ENCODE results near the gene FXN. TPM values are rescaled to one million over a fixed set of nuclear protein-coding genes. Genes with fewer than 3 reads are reported as not detected.

FXN gene
- total and polyA plus RNA-seq, 2 donors (not counting 3 experiments of a cell fraction or from before 2014, with no cell fraction given), result 18.2 to 21.2 TPM

DNA sequence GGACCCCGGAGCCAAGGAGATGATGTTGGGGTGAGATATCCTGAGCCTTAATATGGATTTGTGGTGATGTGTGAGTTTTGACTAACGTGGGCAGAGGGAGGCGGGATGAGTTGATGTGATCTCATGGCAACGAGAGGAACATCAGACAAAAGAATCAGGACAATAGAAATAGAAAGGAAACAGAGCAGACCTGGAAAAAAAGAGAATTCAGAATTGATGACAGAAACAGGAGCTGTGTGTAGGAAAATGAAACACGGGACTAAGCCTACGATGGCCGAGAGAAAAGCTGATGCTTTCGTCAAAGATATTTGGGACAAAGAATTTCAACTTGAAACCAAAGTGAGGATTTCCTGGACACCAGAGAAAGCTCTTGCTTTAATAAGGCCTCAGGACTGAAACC lies 32.5 kb upstream of the FXN start:
- no peak for TF ChIP-seq EZH2 (IDR thresholded peaks at IDR 0.05; ENCODE audit: borderline replicate concordance, low read depth, low read length, severe bottlenecking)
- TF ChIP-seq MYC (IDR thresholded peaks at IDR 0.05; ENCODE audit: low read depth, low read length), result no peak
- no peak for TF ChIP-seq JUN (IDR thresholded peaks at IDR 0.05; ENCODE audit: borderline replicate concordance, insufficient read depth, insufficient read length, low read depth)
- TF ChIP-seq, protein P1, sequence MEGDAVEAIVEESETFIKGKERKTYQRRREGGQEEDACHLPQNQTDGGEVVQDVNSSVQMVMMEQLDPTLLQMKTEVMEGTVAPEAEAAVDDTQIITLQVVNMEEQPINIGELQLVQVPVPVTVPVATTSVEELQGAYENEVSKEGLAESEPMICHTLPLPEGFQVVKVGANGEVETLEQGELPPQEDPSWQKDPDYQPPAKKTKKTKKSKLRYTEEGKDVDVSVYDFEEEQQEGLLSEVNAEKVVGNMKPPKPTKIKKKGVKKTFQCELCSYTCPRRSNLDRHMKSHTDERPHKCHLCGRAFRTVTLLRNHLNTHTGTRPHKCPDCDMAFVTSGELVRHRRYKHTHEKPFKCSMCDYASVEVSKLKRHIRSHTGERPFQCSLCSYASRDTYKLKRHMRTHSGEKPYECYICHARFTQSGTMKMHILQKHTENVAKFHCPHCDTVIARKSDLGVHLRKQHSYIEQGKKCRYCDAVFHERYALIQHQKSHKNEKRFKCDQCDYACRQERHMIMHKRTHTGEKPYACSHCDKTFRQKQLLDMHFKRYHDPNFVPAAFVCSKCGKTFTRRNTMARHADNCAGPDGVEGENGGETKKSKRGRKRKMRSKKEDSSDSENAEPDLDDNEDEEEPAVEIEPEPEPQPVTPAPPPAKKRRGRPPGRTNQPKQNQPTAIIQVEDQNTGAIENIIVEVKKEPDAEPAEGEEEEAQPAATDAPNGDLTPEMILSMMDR (IDR thresholded peaks at IDR 0.05; ENCODE audit: extremely low read depth in 1 of 2, insufficient read depth in 1 of 2, low read depth in 1 of 2, low read length in 2 of 2), result no peak
- no peak for TF ChIP-seq FOS (IDR thresholded peaks at IDR 0.05; ENCODE audit: borderline replicate concordance, insufficient read depth, low read length)
- TF ChIP-seq GATA2 (IDR thresholded peaks at IDR 0.05; ENCODE audit: insufficient read depth, insufficient read length, low read depth, low read length), result no peak
- TF ChIP-seq, protein P2, sequence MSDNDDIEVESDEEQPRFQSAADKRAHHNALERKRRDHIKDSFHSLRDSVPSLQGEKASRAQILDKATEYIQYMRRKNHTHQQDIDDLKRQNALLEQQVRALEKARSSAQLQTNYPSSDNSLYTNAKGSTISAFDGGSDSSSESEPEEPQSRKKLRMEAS (IDR thresholded peaks at IDR 0.05; ENCODE audit: insufficient read depth, insufficient read length), result no peak
- no peak for TF ChIP-seq POLR2AphosphoS5 (IDR thresholded peaks at IDR 0.05; ENCODE audit: insufficient read depth, low read depth, low read length)
- no peak for TF ChIP-seq POLR2A (IDR thresholded peaks at IDR 0.05; ENCODE audit: low read depth, low read length)
- Histone ChIP-seq H3K27me3 (ENCODE audit: control insufficient read depth in 2 of 2, insufficient read depth in 2 of 2, low read length in 2 of 2) (peaks cover 0 to 4% of the 10 kb centered on the region in 2 experiments), H3K36me3 (ENCODE audit: control insufficient read depth in 2 of 2, extremely low read depth in 1 of 2, insufficient read depth in 2 of 2, low read length in 2 of 2) (no peaks in the 10 kb centered on the region), H4K20me1 (replicated peaks; ENCODE audit: control insufficient read depth, extremely low read depth, insufficient read depth, low read length) (no peaks in the 10 kb centered on the region), H3K9me1 (replicated peaks; ENCODE audit: control insufficient read depth, extremely low read depth, insufficient read depth, low read length) (no peaks in the 10 kb centered on the region), H3K79me2 (ENCODE audit: control insufficient read depth, insufficient read depth, low read length) (no peaks in the 10 kb centered on the region), H3K4me2 (ENCODE audit: insufficient read depth, low read length) (no peak overlapping the region), H3K9me3 (replicated peaks; ENCODE audit: control insufficient read depth, insufficient read depth, low read length) (no peaks in the 10 kb centered on the region), H3K4me3 (replicated peaks in 1 of 3; ENCODE audit: insufficient read depth in 1 of 3, low read depth in 1 of 3, low read length in 3 of 3) (no peak overlapping the region), H3K9ac (replicated peaks; ENCODE audit: extremely low read depth, insufficient read depth, low read length) (no peak overlapping the region), H3K27ac (ENCODE audit: insufficient read depth, low read depth, low read length) (no peak overlapping the region), H2AFZ (ENCODE audit: low read depth, low read length) (no peak overlapping the region), H3K4me1 (ENCODE audit: control insufficient read depth, extremely low read depth, insufficient read depth, low read length) (no peaks in the 10 kb centered on the region)
- DNase-seq (ENCODE audit: low read depth, low spot score), result no peak
- dilution Hi-C loops (cut with MboI; ENCODE audit: extremely low pct_ligation_motif_present, low sequenced_read_pairs) (no loop called here), intact Hi-C loops (cut with micrococcal nuclease) (no loop called here)
- no TSS peak for BruUV-seq (replicated peaks)
- no peak for FAIRE-seq
- CTCF ChIA-PET, result no interaction called here
- POLR2A ChIA-PET, result no interaction called here
